DND-41 (cell line): Measurements from ENCODE around the gene ARF3.

ENCODE experiments used
- CTCF ChIP-seq: IDR thresholded peaks from 2 replicates; pipeline ENCODE4 v1.5.1; 2012; ENCODE audit warnings: borderline replicate concordance, low read length, moderate library complexity, mild to moderate bottlenecking; ENCODE audit not compliant: poor library complexity, severe bottlenecking; ENCODE audit errors: extremely low read depth
- EZH2 ChIP-seq: IDR thresholded peaks from 3 replicates; pipeline ENCODE4 v1.6.1; 2012; ENCODE audit warnings: borderline replicate concordance, low read depth, mild to moderate bottlenecking, moderate library complexity, low read length, inconsistent platforms; ENCODE audit not compliant: severe bottlenecking

- no peak for TF ChIP-seq CTCF
- no peak for TF ChIP-seq EZH2
Measured at GRCh38 chr12:48933664-48934311, 23.5 kb downstream of the ARF3 start.
